ENCODE data around the gene D2HGDH.
"Not testable (repeated sequence)": the region's sequence is repeated elsewhere in the genome, so short reads cannot be mapped to it uniquely, and the experiment has no call there.

D2HGDH gene

GRCh38 chr2:241768850-241769249 lies 34.4 kb downstream of the D2HGDH start:
- DNase-seq (ENCODE audit: low read depth): no peak

- no peak for DNase-seq (ENCODE audit: low read depth)
These were observed 35.4 kb downstream of the D2HGDH start for GRCh38 chr2:241769819-241770184.

- DNase-seq (ENCODE audit: low read depth): no peak
These were observed 35.9 kb downstream of the D2HGDH start for GRCh38 chr2:241770185-241770935.

- no peak for DNase-seq (ENCODE audit: low read depth)
These were observed 36.5 kb downstream of the D2HGDH start for GRCh38 chr2:241770936-241771285.

GRCh38 chr2:241771286-241772062 lies 37.0 kb downstream of the D2HGDH start:
- DNase-seq (ENCODE audit: low read depth): peak; percentile 31

GRCh38 chr2:241772063-241772499 lies 37.7 kb downstream of the D2HGDH start:
- no peak for DNase-seq (ENCODE audit: low read depth)

GRCh38 chr2:241773511-241774418 lies 39.3 kb downstream of the D2HGDH start:
- DNase-seq (ENCODE audit: low read depth): no peak

GRCh38 chr2:241774419-241775222 lies 40.2 kb downstream of the D2HGDH start:
- peak; percentile 30 for DNase-seq (ENCODE audit: low read depth)

GRCh38 chr2:241775223-241776177 lies 41.1 kb downstream of the D2HGDH start:
- DNase-seq (ENCODE audit: low read depth): no peak

GRCh38 chr2:241776336-241777169 lies 42.1 kb downstream of the D2HGDH start, which contains the start of gene GAL3ST2:
Gene GAL3ST2 (plus strand): TSS chr2:241776822. CDS start chr2:241776956, 134 bp downstream.
- DNase-seq (ENCODE audit: low read depth): no peak

GRCh38 chr2:241777170-241777685 lies 42.8 kb downstream of the D2HGDH start:
- DNase-seq (ENCODE audit: low read depth): no peak

GRCh38 chr2:241777686-241778627 lies 43.5 kb downstream of the D2HGDH start:
- DNase-seq (ENCODE audit: low read depth): no peak

GRCh38 chr2:241780939-241781569 lies 46.6 kb downstream of the D2HGDH start:
- DNase-seq (ENCODE audit: low read depth): no peak

- not testable (repeated sequence) for DNase-seq (ENCODE audit: low read depth)
These were observed 47.6 kb downstream of the D2HGDH start for GRCh38 chr2:241782053-241782452.

- no peak for DNase-seq (ENCODE audit: low read depth)
These were observed 53.7 kb downstream of the D2HGDH start for GRCh38 chr2:241788135-241788534.

- no peak for DNase-seq (ENCODE audit: low read depth)
These were observed 54.1 kb downstream of the D2HGDH start for GRCh38 chr2:241788572-241788971.

- DNase-seq (ENCODE audit: low read depth): not testable (repeated sequence)
These were observed 57.0 kb downstream of the D2HGDH start for GRCh38 chr2:241791385-241791784.
